ENCODE measurements around the gene PCDH10.

DNA sequence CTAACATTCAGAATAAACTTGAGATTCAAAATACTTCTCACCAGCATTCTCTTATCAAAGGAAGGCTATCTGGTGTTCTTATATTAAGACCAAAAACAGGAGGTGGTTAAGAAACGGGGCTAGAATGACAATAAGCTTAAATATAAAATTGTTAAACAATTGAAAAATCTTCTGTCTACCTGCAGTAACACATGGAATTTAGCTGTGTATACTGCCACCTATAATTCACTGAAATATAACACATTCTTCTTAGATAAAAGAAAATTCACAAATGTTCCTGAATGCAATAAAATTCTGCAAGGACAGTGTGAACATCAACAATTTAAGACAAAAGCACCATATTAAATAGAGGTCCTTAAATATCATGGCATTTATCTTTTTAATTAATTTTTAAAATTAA is 11.5 kb upstream of the PCDH10 start:
- TF ChIP-seq, protein P1, sequence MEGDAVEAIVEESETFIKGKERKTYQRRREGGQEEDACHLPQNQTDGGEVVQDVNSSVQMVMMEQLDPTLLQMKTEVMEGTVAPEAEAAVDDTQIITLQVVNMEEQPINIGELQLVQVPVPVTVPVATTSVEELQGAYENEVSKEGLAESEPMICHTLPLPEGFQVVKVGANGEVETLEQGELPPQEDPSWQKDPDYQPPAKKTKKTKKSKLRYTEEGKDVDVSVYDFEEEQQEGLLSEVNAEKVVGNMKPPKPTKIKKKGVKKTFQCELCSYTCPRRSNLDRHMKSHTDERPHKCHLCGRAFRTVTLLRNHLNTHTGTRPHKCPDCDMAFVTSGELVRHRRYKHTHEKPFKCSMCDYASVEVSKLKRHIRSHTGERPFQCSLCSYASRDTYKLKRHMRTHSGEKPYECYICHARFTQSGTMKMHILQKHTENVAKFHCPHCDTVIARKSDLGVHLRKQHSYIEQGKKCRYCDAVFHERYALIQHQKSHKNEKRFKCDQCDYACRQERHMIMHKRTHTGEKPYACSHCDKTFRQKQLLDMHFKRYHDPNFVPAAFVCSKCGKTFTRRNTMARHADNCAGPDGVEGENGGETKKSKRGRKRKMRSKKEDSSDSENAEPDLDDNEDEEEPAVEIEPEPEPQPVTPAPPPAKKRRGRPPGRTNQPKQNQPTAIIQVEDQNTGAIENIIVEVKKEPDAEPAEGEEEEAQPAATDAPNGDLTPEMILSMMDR (IDR thresholded peaks at IDR 0.05) = no peak
- TF ChIP-seq EZH2phosphoT487 (IDR thresholded peaks at IDR 0.05) = no peak

Data from neural progenitor cell (in vitro differentiated cells).